SK-N-SH treated with all-trans-retinoic acid at 6 μM for 48 hours (cell line): ENCODE data around the gene IL17REL.

Experiments used
- ATAC-seq: fragments of 200-7000 bp; cut with Tn5 transposase; 3 replicates; pipeline ENCODE4 v1.9.1; 2020; ENCODE audit warnings: mild to moderate bottlenecking, moderate library complexity
- ARNTL ChIP-seq: fragments of 450-650 bp; formaldehyde crosslinking; IDR thresholded peaks from 2 replicates; pipeline ENCODE4 v1.5.0; 2020; ENCODE audit warnings: low read depth, mild to moderate bottlenecking, moderate library complexity, borderline replicate concordance
- BACH2 ChIP-seq: fragments of 250-450 bp; sonication (Bioruptor Pico); IDR thresholded peaks from 2 replicates; pipeline ENCODE4 v1.9.0; 2021; ENCODE audit warnings: mild to moderate bottlenecking, borderline replicate concordance
- CSDC2 ChIP-seq: fragments of 250-450 bp; sonication (Bioruptor Pico); IDR thresholded peaks from 2 replicates; pipeline ENCODE4 v1.5.0; 2020; ENCODE audit warnings: mild to moderate bottlenecking, moderate library complexity
- ESRRG ChIP-seq: fragments of 250-450 bp; sonication (Bioruptor Pico); IDR thresholded peaks from 2 replicates; pipeline ENCODE4 v1.6.1; 2021; ENCODE audit warnings: mild to moderate bottlenecking
- GLIS3 ChIP-seq: fragments of 250-450 bp; sonication (Bioruptor Pico); IDR thresholded peaks from 2 replicates; pipeline ENCODE4 v1.5.0; 2020; ENCODE audit warnings: mild to moderate bottlenecking, moderate library complexity
- ISL1 ChIP-seq: fragments of 250-450 bp; sonication (Bioruptor Pico); IDR thresholded peaks from 2 replicates; pipeline ENCODE4 v2.1.2; 2022; ENCODE audit warnings: mild to moderate bottlenecking, moderate library complexity
- OSR1 ChIP-seq: fragments of 250-450 bp; sonication (Bioruptor Pico); IDR thresholded peaks from 2 replicates; pipeline ENCODE4 v1.8.0; 2022; ENCODE audit warnings: moderate library complexity, mild to moderate bottlenecking, inconsistent platforms
- PPARA ChIP-seq: fragments of 250-450 bp; sonication (Bioruptor Pico); IDR thresholded peaks from 2 replicates; pipeline ENCODE4 v1.5.0; 2020; ENCODE audit warnings: mild to moderate bottlenecking, borderline replicate concordance
- SNAI2 ChIP-seq: fragments of 250-450 bp; sonication (Bioruptor Pico); IDR thresholded peaks from 2 replicates; pipeline ENCODE4 v1.5.0; 2020; ENCODE audit warnings: mild to moderate bottlenecking, moderate library complexity
- TCF4 ChIP-seq: fragments of 250-450 bp; sonication (Bioruptor Pico); IDR thresholded peaks from 2 replicates; pipeline ENCODE4 v1.8.0; 2021; ENCODE audit warnings: mild to moderate bottlenecking, moderate library complexity, borderline replicate concordance
- TOX ChIP-seq: fragments of 250-450 bp; sonication (Bioruptor Pico); IDR thresholded peaks from 2 replicates; pipeline ENCODE4 v1.8.0; 2021; ENCODE audit warnings: mild to moderate bottlenecking, moderate library complexity, borderline replicate concordance
- ZC3H10 ChIP-seq: fragments of 250-450 bp; sonication (Bioruptor Pico); IDR thresholded peaks from 2 replicates; pipeline ENCODE4 v1.5.1; 2021; ENCODE audit warnings: mild to moderate bottlenecking, moderate library complexity
- ZFP3 ChIP-seq: fragments of 250-450 bp; sonication (Bioruptor Pico); IDR thresholded peaks from 2 replicates; pipeline ENCODE4 v1.5.0; 2020; ENCODE audit warnings: mild to moderate bottlenecking, moderate library complexity
- ZFP30 ChIP-seq: fragments of 450-650 bp; formaldehyde crosslinking; IDR thresholded peaks from 2 replicates; pipeline ENCODE4 v1.5.0; 2022; ENCODE audit warnings: mild to moderate bottlenecking, moderate library complexity
- ZNF565 ChIP-seq: fragments of 450-650 bp; formaldehyde crosslinking; conservative IDR thresholded peaks from 2 replicates; pipeline ENCODE4 v1.5.0; 2020; ENCODE audit warnings: low read depth, mild to moderate bottlenecking, moderate library complexity
- ZNF70 ChIP-seq: fragments of 450-650 bp; formaldehyde crosslinking; IDR thresholded peaks from 2 replicates; pipeline ENCODE4 v1.5.0; 2020; ENCODE audit warnings: mild to moderate bottlenecking, moderate library complexity
- TF ChIP-seq, protein P1 (sequence below): fragments of 250-450 bp; sonication (Bioruptor Pico); IDR thresholded peaks from 2 replicates; pipeline ENCODE4 v1.8.0; 2021; ENCODE audit warnings: low read depth, mild to moderate bottlenecking, moderate library complexity, borderline replicate concordance
- TF ChIP-seq, protein P2 (sequence below): fragments of 250-450 bp; sonication (Bioruptor Pico); IDR thresholded peaks from 2 replicates; pipeline ENCODE4 v1.5.1; 2021; ENCODE audit warnings: mild to moderate bottlenecking, moderate library complexity
- TF ChIP-seq, protein P3 (sequence below): fragments of 250-450 bp; sonication (Bioruptor Pico); IDR thresholded peaks from 2 replicates; pipeline ENCODE4 v1.8.0; 2020; ENCODE audit warnings: mild to moderate bottlenecking, moderate library complexity, borderline replicate concordance
- TF ChIP-seq, protein P4 (sequence below): fragments of 250-450 bp; sonication (Bioruptor Pico); IDR thresholded peaks from 2 replicates; pipeline ENCODE4 v1.5.1; 2020; ENCODE audit warnings: low read depth, mild to moderate bottlenecking, moderate library complexity
- TF ChIP-seq, protein P5 (sequence below): fragments of 250-450 bp; sonication (Bioruptor Pico); IDR thresholded peaks from 2 replicates; pipeline ENCODE4 v1.5.0; 2020; ENCODE audit warnings: mild to moderate bottlenecking, moderate library complexity

Gene IL17REL

DNA sequence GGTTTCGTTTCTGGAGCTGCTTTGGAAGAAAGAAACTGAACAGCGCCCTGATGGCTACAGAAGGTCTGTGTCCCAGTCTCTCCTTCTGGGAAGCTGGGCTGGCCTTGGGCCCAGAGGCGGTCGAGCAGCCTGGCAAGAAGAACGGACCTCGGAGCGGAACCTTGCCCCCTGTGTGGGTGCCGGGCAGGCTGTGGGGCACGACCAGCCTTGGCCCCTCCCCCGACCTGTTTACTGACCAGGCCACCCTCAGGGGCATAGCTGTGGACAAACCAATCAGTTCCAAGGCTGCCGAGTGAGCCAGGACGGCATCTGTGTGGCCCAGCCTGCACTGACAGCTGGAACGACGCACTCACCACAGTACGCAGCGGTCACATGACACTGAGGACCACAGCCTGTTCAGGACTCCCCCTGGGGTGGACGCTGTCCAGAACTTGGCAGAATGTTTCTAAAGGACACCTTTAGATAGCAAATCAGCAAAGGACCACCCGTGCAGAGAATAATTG, 44.8 kb downstream of the IL17REL start:
- no peak for ATAC-seq
- TF ChIP-seq ZC3H10 (CRISPR knock-in tag), result no peak
- no peak for TF ChIP-seq GLIS3
- no peak for TF ChIP-seq SNAI2 (CRISPR knock-in tag)
- no peak for TF ChIP-seq ZNF70

DNA sequence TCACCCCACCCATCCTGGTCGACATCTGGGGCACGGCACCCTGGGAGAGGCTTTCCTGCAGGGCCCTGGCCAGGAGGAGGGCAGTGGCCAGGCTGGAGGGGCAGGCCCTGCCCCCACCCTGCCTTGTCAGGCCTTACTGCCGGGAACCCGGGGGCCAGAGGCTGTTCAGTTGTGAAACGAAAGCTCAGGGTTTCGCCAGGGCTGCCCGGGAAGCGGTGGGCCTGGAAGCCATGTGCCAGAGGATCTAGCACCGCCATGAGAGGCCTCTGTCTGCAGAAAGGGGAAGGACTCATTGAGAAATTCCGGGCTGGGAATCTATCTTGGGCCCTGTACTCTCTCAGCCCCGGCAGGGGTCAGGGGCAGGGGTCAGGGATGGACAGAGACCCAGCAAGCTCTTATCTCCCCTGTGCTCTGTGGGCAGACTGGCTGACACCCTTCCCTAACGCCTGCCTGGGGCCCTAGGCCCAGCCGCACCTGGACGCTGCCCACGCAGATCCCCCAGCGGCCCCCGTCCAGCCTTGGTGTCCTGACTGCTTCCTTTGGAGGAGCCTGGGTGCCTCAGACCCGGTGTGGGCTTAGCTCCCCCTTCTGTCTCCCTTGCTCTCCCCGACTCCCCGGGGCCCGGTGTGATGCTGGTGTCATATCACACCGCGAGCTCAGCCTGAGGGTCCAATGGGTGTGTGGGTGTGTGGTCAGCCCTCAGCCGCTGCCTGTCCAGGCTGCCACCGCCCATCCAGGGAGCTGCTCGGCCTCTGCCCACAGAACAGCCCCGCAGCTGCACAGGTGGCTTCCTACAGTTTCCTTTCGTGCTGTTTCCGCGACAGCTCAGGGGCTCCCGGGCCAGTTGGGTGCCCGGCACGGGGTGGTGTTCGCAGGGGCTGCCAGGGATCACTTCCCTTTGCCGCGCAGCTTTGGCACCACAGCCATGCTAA, 45.5 kb downstream of the IL17REL start:
- ATAC-seq, result no peak
- TF ChIP-seq ZFP3 (CRISPR knock-in tag) (no peak), ESRRG (no peak), GLIS3 (no peak), ZFP30 (CRISPR knock-in tag) (no peak), CSDC2 (CRISPR knock-in tag) (no peak), BACH2 (CRISPR knock-in tag) (no peak), ZC3H10 (CRISPR knock-in tag) (no peak), ARNTL (no peak), OSR1 (CRISPR knock-in tag) (no peak)
- TF ChIP-seq, protein P1, sequence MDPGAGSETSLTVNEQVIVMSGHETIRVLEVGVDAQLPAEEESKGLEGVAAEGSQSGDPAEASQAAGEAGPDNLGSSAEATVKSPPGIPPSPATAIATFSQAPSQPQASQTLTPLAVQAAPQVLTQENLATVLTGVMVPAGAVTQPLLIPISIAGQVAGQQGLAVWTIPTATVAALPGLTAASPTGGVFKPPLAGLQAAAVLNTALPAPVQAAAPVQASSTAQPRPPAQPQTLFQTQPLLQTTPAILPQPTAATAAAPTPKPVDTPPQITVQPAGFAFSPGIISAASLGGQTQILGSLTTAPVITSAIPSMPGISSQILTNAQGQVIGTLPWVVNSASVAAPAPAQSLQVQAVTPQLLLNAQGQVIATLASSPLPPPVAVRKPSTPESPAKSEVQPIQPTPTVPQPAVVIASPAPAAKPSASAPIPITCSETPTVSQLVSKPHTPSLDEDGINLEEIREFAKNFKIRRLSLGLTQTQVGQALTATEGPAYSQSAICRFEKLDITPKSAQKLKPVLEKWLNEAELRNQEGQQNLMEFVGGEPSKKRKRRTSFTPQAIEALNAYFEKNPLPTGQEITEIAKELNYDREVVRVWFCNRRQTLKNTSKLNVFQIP (CRISPR knock-in tag), result no peak
- TF ChIP-seq, protein P2, sequence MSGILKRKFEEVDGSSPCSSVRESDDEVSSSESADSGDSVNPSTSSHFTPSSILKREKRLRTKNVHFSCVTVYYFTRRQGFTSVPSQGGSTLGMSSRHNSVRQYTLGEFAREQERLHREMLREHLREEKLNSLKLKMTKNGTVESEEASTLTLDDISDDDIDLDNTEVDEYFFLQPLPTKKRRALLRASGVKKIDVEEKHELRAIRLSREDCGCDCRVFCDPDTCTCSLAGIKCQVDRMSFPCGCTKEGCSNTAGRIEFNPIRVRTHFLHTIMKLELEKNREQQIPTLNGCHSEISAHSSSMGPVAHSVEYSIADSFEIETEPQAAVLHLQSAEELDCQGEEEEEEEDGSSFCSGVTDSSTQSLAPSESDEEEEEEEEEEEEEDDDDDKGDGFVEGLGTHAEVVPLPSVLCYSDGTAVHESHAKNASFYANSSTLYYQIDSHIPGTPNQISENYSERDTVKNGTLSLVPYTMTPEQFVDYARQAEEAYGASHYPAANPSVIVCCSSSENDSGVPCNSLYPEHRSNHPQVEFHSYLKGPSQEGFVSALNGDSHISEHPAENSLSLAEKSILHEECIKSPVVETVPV (CRISPR knock-in tag), result no peak
- TF ChIP-seq, all 23 proteins: peak for 0

DNA sequence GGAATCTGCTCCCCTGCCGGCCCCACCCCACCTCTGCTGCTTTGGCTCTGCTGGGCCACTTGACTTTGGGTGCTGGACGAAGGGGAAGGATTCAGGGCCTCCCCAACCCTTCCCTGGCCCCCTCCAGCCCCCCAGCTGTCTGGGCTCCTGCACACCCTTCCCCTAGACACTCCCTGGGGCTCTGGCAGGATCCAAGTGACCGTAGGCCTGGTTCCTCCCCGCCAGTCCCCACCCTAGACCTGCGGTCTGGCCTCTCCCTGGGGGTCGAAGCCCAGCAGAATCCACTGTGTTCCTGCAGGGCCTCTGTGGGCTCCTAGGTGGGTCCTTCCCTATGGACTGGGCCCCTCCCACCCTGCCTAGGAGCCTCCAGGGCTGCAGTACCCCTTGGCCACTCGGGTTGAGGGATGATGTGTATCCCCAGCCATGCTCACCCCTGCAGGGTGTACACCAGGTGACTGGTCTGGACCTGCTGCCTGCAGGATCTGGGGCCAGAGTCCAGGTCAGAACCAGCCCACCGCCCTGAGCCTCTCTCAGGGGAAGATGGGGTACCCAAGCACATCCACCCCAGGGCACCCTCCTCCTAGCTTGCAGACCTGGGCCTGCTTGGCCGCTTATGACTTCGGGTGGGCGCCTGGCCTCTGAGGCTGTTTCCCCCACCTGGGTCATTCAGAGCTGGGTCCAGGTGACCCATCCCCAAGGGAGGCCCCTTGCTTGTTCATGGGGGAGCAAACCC, 46.4 kb downstream of the IL17REL start:
- ATAC-seq, result no peak

More for the DNA sequence above, 46.4 kb downstream of the IL17REL start:
- TF ChIP-seq TCF4 (no peak), PPARA (CRISPR knock-in tag) (no peak), ISL1 (CRISPR knock-in tag) (no peak), ARNTL (no peak), TOX (CRISPR knock-in tag) (no peak), ZFP3 (CRISPR knock-in tag) (no peak), ZNF565 (CRISPR knock-in tag) (no peak), ZFP30 (CRISPR knock-in tag) (no peak), ZC3H10 (CRISPR knock-in tag) (no peak)
- TF ChIP-seq, protein P3, sequence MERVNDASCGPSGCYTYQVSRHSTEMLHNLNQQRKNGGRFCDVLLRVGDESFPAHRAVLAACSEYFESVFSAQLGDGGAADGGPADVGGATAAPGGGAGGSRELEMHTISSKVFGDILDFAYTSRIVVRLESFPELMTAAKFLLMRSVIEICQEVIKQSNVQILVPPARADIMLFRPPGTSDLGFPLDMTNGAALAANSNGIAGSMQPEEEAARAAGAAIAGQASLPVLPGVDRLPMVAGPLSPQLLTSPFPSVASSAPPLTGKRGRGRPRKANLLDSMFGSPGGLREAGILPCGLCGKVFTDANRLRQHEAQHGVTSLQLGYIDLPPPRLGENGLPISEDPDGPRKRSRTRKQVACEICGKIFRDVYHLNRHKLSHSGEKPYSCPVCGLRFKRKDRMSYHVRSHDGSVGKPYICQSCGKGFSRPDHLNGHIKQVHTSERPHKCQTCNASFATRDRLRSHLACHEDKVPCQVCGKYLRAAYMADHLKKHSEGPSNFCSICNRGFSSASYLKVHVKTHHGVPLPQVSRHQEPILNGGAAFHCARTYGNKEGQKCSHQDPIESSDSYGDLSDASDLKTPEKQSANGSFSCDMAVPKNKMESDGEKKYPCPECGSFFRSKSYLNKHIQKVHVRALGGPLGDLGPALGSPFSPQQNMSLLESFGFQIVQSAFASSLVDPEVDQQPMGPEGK (CRISPR knock-in tag), result no peak
- TF ChIP-seq, protein P4, sequence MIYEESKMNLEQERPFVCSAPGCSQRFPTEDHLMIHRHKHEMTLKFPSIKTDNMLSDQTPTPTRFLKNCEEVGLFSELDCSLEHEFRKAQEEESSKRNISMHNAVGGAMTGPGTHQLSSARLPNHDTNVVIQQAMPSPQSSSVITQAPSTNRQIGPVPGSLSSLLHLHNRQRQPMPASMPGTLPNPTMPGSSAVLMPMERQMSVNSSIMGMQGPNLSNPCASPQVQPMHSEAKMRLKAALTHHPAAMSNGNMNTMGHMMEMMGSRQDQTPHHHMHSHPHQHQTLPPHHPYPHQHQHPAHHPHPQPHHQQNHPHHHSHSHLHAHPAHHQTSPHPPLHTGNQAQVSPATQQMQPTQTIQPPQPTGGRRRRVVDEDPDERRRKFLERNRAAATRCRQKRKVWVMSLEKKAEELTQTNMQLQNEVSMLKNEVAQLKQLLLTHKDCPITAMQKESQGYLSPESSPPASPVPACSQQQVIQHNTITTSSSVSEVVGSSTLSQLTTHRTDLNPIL (CRISPR knock-in tag), result no peak
- TF ChIP-seq, protein P5, sequence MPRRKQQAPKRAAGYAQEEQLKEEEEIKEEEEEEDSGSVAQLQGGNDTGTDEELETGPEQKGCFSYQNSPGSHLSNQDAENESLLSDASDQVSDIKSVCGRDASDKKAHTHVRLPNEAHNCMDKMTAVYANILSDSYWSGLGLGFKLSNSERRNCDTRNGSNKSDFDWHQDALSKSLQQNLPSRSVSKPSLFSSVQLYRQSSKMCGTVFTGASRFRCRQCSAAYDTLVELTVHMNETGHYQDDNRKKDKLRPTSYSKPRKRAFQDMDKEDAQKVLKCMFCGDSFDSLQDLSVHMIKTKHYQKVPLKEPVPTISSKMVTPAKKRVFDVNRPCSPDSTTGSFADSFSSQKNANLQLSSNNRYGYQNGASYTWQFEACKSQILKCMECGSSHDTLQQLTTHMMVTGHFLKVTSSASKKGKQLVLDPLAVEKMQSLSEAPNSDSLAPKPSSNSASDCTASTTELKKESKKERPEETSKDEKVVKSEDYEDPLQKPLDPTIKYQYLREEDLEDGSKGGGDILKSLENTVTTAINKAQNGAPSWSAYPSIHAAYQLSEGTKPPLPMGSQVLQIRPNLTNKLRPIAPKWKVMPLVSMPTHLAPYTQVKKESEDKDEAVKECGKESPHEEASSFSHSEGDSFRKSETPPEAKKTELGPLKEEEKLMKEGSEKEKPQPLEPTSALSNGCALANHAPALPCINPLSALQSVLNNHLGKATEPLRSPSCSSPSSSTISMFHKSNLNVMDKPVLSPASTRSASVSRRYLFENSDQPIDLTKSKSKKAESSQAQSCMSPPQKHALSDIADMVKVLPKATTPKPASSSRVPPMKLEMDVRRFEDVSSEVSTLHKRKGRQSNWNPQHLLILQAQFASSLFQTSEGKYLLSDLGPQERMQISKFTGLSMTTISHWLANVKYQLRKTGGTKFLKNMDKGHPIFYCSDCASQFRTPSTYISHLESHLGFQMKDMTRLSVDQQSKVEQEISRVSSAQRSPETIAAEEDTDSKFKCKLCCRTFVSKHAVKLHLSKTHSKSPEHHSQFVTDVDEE (CRISPR knock-in tag), result no peak
